HG03469 (cell line): ENCODE data around the gene SCAI.
"Not testable (repeated sequence)": the region's sequence is repeated elsewhere in the genome, so short reads cannot be mapped to it uniquely, and the experiment has no call there.

Experiments
- ATAC-seq: cut with Tn5 transposase; IDR thresholded peaks from one replicate; pipeline ENCODE4 v1.9.1; 2021; ENCODE audit warnings: mild to moderate bottlenecking, moderate library complexity, moderate number of reproducible peaks; ENCODE audit not compliant: unreplicated experiment

The SCAI gene

DNA sequence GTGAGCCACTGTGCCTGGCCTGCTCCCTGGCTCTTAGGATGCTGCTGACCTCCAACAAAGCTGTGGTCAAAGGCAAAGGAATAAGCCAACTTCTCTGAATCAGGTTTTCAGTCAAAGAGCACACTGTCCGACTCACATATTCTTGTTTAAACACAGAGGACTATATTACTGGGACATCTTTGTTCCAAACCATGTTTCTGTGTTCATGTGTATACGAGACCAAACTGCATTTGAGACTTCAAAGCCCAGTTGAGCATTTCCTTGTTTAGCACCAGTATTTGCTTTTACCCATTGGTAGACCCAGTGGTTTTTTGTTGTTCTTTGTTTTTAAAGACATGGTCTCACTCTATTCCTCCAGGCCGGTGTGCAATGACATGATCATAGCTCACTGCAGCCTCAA is 100.2 kb downstream of the SCAI start:
- ATAC-seq = no peak

GRCh38 chr9:125038166-125038565 is 105.2 kb downstream of the SCAI start:
- ATAC-seq = no peak

- no peak for ATAC-seq
Measured at GRCh38 chr9:125028041-125028440, 115.3 kb downstream of the SCAI start.

GRCh38 chr9:125024917-125025316 is 118.4 kb downstream of the SCAI start:
- ATAC-seq = no peak

DNA sequence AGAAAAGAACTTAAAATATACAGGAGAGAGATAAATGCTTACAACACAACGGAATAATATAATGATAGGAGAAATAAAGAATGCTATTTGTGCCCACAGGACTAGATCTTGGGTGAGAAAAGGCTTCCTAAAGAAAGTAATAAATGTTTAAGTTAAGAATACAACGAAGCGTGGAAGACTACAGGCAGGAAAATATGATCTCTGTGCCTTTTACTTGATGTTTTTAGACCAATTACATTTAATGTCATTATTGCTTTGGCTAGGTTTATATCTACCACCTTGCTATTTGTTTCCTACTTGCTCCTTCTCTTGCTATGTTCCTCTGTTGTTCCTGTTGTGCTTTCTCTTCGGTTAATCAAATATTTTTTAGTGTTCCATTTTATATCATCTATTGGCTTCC is 122.3 kb downstream of the SCAI start:
- ATAC-seq = no peak

DNA sequence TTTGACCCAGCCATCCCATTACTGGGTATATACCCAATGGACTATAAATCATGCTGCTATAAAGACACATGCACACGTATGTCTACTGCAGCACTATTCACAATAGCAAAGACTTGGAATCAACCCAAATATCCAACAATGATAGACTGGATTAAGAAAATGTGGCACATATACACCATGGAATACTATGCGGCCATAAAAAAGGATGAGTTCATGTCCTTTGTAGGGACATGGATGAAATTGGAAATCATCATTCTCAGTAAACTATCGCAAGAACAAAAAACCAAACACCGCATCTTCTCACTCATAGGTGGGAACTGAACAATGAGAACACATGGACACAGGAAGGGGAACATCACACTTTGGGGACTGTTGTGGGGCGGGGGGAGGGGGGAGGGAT is 127.7 kb downstream of the SCAI start:
- ATAC-seq = not testable (repeated sequence)

DNA sequence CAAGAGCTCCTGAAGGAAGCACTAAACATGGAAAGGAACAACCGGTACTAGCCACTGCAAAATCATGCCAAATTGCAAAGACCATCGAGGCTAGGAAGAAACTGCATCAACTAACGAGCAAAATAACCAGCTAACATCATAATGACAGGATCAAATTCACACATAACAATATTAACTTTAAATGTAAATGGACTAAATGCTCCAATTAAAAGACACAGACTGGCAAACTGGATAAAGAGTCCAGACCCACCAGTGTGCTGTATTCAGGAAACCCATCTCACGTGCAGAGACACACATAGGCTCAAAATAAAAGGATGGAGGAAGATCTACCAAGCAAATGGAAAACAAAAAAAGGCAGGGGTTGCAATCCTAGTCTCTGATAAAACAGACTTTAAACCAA is 131.3 kb downstream of the SCAI start:
- not testable (repeated sequence) for ATAC-seq

DNA sequence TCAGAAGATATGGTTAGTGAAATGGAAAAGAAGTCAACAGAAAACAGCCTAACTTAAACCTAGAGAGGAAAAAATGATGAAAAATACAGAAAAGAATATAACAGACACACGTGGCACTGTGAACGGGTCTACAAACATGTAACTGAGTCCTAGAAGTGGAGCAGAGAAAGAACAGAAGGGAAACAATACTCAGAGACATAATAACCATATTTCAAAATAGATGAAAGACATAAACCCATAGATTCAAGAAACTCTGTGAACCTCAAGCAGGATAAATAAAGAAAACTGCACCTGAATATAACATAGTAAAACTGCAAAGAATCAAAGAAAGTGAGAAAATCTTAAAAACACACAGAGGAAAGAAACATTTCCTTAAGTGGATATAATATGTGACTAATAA is 134.7 kb downstream of the SCAI start:
- no peak for ATAC-seq

GRCh38 chr9:125003332-125003731 is 140.0 kb downstream of the SCAI start:
- no peak for ATAC-seq

GRCh38 chr9:124983698-124984097 is 159.6 kb downstream of the SCAI start:
- no peak for ATAC-seq

DNA sequence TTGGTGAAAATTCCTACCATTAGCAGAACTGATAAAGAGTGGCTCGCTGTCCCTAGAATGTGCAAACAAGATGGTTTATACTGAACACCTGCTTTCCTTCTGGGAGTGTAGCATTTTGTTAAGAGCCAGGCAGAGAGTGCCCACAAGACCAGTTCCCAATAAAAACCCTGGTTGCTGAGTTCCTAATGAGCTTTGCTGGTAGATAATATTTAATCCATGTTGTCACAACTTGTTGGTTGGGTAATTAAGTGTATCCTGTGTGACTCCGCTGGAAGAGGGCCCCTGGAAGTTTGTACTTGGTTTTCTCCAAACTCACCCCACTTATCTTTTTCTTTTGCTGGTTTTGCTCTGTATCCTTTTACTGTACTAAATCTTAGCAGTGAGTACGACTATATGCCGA is 162.9 kb downstream of the SCAI start:
- no peak for ATAC-seq

- no peak for ATAC-seq
Measured at GRCh38 chr9:124975131-124975530, 168.2 kb downstream of the SCAI start.

- ATAC-seq = no peak
Measured at GRCh38 chr9:124973807-124974206, 169.5 kb downstream of the SCAI start.

GRCh38 chr9:124972241-124972770 is 171.0 kb downstream of the SCAI start:
- ATAC-seq = no peak

DNA sequence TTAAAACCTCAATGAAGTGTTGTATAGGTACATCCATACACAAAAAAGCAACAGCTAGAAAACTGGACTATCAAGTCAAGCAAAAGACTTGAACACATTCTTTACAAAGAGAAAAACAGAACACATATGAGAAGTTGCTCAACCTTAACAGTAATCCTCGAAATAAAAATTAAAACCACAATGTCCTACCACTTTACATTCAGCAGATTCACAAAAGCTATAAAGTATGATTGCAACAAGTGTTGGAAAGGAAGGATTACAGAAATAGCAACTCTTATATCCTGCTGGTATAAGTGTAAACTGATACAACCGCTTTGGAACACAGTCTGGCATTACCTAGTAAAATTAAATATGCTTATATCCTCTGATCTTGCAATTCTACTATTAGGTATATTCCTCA is 173.9 kb downstream of the SCAI start:
- ATAC-seq = no peak

DNA sequence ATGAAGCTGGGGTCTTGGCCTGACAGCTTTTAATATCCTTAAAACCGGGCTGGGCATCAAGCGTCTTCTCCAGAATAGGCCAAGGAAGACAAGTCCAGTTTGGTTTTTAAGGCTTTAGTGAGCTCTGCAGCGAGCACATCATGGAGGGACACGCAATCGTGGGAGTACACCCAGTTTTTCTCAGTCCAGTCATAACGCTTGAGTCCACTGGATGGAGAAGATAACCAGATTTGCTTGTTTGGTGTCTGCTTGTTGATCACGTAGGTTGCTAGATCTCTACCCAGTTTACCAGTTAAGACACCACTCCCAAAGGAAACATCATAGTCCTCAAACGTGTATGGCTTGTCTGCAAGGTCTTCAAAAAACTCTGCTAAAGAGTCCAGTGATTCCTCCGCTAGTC is 175.1 kb downstream of the SCAI start:
- no peak for ATAC-seq

GRCh38 chr9:124965775-124966568 is 177.4 kb downstream of the SCAI start:
- not testable (repeated sequence) for ATAC-seq

- ATAC-seq = no peak
Measured at GRCh38 chr9:124964604-124965003, 178.7 kb downstream of the SCAI start.

DNA sequence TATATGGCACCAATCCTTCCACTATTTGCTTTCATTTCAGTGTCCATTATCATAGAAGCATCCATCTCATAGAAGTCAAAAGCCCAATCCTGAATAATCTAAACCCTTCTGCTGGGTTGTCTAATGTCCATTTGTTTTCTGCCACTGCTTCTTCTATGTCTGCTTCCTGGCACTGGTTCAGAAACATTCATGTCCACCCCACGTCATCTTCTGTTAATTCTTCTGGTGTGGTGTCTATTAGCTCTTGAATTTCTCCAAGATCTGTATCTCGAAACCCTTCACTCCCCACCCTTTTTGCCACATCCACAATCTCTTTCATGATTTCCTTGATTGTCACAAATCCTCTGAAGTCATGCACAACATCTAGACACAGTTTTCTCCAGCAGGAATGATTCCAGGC is 179.3 kb downstream of the SCAI start:
- no peak for ATAC-seq

DNA sequence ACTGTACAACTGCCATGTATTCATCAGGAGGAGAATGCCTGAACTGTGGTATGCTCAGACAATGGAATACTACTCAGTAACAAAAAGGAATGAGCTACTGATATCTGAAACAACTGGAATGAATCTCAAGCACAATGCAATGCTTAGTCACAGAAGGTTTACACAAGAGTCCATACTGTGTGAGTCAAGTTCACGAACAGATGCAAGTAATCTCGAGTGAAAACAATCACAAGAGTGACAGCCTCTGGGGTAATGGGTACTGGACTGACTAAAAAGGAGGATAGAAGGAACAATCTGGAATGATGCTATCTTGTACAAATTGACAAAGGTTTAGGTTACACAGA is 182.9 kb downstream of the SCAI start:
- ATAC-seq = no peak

DNA sequence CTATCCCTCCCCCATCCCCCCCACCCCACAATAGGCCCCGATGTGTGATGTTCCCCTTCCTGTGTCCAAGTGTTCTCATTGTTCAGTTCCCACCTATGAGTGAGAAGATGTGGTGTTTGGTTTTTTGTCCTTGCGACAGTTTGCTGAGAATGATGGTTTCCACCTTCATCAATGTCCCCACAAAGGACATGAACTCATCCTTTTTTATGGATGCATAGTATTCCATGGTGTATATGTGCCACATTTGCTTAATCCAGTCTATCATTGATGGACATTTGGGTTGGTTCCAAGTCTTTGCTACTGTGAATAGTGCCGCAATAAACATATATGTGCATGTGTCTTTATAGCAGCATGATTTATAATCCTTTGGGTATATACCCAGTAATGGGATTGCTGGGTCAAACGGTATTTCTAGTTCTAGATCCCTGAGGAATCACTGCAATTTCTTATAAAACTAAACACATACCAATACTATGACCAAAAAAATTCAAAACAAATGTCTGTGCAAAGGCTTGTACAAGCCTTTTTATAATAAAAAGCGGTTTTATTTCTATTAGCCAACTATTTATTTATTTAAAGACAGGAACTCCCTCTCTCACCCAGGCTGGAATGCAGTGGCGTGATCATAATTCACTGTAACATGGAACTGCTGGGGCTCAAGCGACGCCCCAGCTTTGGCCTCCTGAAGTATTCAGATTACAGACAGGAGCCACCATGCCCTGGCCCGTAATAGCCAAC is 183.5 kb downstream of the SCAI start:
- not testable (repeated sequence) for ATAC-seq

- no peak for ATAC-seq
Measured at GRCh38 chr9:124954255-124954654, 189.1 kb downstream of the SCAI start.
